Liver (tissue), 3 donors: ENCODE measurements around the gene CDKN1A.

ENCODE experiments used
- FOXA2 ChIP-seq: IDR thresholded peaks from 2 replicates; pipeline ENCODE4 v1.6.1; 2016; ENCODE audit warnings: antibody characterized with exemption
- GABPA ChIP-seq, 2 donors: IDR thresholded peaks in 1 of 2; conservative IDR thresholded peaks in 1 of 2; 2 replicates each; pipeline ENCODE4 v1.6.1; 2016; ENCODE audit warnings: antibody characterized with exemption in 2 of 2, mild to moderate bottlenecking in 1 of 2, moderate library complexity in 1 of 2
- HNF4G ChIP-seq: IDR thresholded peaks from 2 replicates; pipeline ENCODE4 v1.6.1; 2016; ENCODE audit warnings: antibody characterized with exemption
- MAX ChIP-seq: IDR thresholded peaks from 2 replicates; pipeline ENCODE4 v1.6.1; 2016; ENCODE audit warnings: antibody characterized with exemption
- NR2F2 ChIP-seq: IDR thresholded peaks from 2 replicates; pipeline ENCODE4 v1.6.1; 2016; ENCODE audit warnings: antibody characterized with exemption
- RAD21 ChIP-seq, 2 donors: IDR thresholded peaks; 2 replicates each; pipeline ENCODE4 v1.6.1; 2016; ENCODE audit warnings: antibody characterized with exemption in 2 of 2, mild to moderate bottlenecking in 2 of 2
- REST ChIP-seq: IDR thresholded peaks from 2 replicates; pipeline ENCODE4 v1.6.1; 2016; ENCODE audit warnings: antibody characterized with exemption, mild to moderate bottlenecking
- RXRA ChIP-seq, 2 donors: IDR thresholded peaks; 2 replicates each; pipeline ENCODE4 v1.6.1; 2017 to 2018; ENCODE audit warnings: antibody characterized with exemption in 2 of 2, mild to moderate bottlenecking in 1 of 2
- SP1 ChIP-seq: IDR thresholded peaks from 2 replicates; pipeline ENCODE4 v1.6.1; 2018; ENCODE audit warnings: antibody characterized with exemption, mild to moderate bottlenecking
- TAF1 ChIP-seq: conservative IDR thresholded peaks from 2 replicates; pipeline ENCODE4 v1.6.1; 2016; ENCODE audit warnings: antibody characterized with exemption, mild to moderate bottlenecking
- YY1 ChIP-seq: IDR thresholded peaks from 2 replicates; pipeline ENCODE4 v1.6.1; 2016; ENCODE audit warnings: antibody characterized with exemption, mild to moderate bottlenecking
- TF ChIP-seq, protein P1 (sequence below): fragments of 150-350 bp; IDR thresholded peaks from 2 replicates; pipeline ENCODE4 v1.5.1; 2017; ENCODE audit warnings: improper control_type of control experiment, low read depth, low read length; ENCODE audit not compliant: missing input control
- TF ChIP-seq, protein P2 (sequence below): IDR thresholded peaks from 2 replicates; pipeline ENCODE4 v1.6.1; 2016; ENCODE audit warnings: antibody characterized with exemption
- TF ChIP-seq, protein P3 (sequence below): IDR thresholded peaks from 2 replicates; pipeline ENCODE4 v1.6.1; 2016; ENCODE audit warnings: antibody characterized with exemption
- donor health status: healthy.
- donor health status: healthy.

- TF ChIP-seq YY1 (no peak), REST (no peak), GABPA (IDR thresholded peaks at IDR 0.05 in 1 of 2, conservative IDR thresholded peaks at IDR 0.05 in 1 of 2) (no peak), TAF1 (no peak), SP1 (no peak), FOXA2 (no peak), MAX (no peak), NR2F2 (no peak), RXRA (IDR thresholded peaks at IDR 0.05) (no peak), HNF4G (no peak), RAD21 (IDR thresholded peaks at IDR 0.05) (no peak)
- TF ChIP-seq, protein P1, sequence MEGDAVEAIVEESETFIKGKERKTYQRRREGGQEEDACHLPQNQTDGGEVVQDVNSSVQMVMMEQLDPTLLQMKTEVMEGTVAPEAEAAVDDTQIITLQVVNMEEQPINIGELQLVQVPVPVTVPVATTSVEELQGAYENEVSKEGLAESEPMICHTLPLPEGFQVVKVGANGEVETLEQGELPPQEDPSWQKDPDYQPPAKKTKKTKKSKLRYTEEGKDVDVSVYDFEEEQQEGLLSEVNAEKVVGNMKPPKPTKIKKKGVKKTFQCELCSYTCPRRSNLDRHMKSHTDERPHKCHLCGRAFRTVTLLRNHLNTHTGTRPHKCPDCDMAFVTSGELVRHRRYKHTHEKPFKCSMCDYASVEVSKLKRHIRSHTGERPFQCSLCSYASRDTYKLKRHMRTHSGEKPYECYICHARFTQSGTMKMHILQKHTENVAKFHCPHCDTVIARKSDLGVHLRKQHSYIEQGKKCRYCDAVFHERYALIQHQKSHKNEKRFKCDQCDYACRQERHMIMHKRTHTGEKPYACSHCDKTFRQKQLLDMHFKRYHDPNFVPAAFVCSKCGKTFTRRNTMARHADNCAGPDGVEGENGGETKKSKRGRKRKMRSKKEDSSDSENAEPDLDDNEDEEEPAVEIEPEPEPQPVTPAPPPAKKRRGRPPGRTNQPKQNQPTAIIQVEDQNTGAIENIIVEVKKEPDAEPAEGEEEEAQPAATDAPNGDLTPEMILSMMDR = no peak
- TF ChIP-seq, protein P2, sequence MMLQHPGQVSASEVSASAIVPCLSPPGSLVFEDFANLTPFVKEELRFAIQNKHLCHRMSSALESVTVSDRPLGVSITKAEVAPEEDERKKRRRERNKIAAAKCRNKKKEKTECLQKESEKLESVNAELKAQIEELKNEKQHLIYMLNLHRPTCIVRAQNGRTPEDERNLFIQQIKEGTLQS = no peak
- TF ChIP-seq, protein P3, sequence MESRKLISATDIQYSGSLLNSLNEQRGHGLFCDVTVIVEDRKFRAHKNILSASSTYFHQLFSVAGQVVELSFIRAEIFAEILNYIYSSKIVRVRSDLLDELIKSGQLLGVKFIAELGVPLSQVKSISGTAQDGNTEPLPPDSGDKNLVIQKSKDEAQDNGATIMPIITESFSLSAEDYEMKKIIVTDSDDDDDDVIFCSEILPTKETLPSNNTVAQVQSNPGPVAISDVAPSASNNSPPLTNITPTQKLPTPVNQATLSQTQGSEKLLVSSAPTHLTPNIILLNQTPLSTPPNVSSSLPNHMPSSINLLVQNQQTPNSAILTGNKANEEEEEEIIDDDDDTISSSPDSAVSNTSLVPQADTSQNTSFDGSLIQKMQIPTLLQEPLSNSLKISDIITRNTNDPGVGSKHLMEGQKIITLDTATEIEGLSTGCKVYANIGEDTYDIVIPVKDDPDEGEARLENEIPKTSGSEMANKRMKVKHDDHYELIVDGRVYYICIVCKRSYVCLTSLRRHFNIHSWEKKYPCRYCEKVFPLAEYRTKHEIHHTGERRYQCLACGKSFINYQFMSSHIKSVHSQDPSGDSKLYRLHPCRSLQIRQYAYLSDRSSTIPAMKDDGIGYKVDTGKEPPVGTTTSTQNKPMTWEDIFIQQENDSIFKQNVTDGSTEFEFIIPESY = no peak
These were observed 36.0 kb downstream of the CDKN1A start for GRCh38 chr6:36714511-36714910.
